HG02798 (cell line): ENCODE results near the gene C2CD3.
"Not testable (repeated sequence)": the region's sequence is repeated elsewhere in the genome, so short reads cannot be mapped to it uniquely, and the experiment has no call there.

ENCODE experiments used
- ATAC-seq: cut with Tn5 transposase; IDR thresholded peaks from one replicate; pipeline ENCODE4 v1.9.1; 2021; ENCODE audit warnings: mild to moderate bottlenecking; ENCODE audit not compliant: unreplicated experiment, poor library complexity

Gene C2CD3

DNA sequence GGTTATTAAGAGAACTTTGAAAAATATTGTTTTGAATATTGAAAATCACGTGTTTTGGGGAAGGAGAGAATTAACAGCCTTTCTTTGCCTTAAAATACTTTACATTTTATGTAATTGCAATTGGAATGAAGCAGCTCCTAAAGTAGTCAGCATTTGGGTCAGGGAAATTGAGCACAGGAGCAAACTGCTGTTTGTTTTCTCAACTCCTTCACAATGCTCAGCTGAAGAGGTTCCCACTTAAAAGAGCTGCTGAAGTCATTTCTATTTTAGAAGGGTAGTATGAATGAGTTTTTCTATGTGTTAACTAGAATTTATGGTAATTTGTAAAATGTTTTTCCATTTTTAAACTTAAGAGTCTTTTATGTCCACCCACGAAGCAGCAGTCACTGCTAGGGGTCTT lies 180.1 kb downstream of the C2CD3 start:
- ATAC-seq = no peak

DNA sequence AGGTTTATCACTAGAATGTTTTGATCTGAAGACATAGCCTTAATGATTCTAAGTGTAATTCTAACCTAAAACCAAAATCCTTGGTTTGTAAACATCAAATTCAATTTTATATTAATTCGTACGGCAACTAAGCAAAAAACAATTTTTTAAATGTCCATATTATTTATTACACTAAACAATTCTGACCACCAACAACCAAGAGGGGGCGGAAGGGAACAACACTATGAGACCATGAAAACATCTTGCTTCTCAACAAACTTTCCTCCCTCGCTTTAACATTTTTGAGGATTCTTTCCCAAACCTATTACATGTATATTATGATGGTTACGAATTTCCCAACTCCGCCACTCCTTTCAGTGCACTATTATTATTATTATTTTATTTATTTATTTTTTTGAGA lies 181.6 kb downstream of the C2CD3 start:
- no peak for ATAC-seq

DNA sequence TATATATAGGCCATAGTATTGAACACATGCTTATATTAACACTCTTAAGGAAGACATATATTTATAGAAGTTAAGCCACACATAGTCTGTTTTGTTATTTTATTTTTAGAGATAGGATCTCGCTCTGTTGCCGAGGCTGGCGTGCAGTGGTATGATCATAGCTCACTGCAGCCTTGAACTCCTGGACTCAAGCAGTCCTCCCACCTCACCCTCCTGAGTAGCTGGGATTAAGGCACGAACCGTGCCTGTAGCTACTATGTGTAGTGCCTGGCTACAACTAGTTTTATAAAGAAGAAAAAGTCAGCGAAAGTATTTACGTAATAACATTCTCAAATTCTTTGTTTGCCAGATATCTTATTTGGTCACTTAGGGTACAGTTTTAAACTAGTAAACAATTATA lies 182.6 kb downstream of the C2CD3 start:
- no peak for ATAC-seq

DNA sequence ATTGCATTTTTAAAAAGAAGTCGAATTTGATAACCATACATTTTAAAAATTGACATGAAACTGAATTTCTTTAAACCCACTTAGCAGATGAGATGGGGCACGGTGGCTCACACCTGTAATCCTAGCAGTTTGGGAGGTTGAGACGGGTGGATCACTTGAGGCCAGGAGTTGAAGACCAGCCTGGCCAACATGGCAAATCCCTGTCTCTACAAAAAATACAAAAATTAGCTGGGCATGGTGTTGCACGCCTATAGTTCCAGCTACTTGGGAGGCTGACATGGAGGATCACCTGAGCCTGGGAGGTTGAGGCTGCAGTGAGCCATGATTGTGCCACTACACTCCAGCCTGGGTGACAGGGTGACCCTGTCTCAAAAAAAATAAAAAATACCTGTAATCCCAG lies 185.1 kb downstream of the C2CD3 start:
- not testable (repeated sequence) for ATAC-seq

DNA sequence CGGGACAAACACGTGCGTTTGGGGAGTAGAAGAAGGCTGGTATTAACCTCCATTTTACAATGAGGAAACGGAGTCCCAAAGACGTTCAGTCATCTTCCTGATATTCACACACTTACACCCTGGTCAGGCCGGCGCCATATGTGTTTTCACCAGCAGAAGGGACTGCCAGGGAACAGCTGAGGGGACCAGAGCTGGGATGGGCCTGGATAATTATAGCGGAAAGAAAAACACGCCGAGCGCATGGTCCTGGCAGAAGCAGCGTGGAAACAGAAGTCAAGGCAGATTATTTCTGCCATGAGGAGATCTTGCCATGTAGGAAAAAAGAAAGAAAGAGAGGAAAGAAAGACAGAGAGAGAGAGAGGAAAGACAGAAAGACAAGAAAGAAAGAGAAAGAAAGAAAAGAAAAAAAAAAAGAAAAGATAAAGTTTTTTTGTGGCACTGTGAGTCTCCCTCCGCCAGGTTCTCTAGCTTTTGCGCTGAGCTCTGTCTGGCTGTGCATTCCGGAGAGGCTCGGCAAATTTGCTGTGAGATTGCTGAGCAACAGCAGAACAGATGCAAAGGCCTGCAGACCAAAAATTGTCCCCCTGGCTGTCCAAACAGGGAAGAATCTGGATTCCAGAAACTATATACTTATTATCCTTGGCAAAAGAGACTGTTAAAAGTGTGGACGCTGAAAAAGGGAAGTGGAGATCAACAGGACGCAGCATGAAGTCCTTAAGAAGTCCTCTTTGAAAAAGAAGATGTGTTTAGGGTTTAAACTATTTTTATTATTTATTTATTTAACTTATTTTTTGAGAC lies 186.9 kb downstream of the C2CD3 start:
- no peak for ATAC-seq

DNA sequence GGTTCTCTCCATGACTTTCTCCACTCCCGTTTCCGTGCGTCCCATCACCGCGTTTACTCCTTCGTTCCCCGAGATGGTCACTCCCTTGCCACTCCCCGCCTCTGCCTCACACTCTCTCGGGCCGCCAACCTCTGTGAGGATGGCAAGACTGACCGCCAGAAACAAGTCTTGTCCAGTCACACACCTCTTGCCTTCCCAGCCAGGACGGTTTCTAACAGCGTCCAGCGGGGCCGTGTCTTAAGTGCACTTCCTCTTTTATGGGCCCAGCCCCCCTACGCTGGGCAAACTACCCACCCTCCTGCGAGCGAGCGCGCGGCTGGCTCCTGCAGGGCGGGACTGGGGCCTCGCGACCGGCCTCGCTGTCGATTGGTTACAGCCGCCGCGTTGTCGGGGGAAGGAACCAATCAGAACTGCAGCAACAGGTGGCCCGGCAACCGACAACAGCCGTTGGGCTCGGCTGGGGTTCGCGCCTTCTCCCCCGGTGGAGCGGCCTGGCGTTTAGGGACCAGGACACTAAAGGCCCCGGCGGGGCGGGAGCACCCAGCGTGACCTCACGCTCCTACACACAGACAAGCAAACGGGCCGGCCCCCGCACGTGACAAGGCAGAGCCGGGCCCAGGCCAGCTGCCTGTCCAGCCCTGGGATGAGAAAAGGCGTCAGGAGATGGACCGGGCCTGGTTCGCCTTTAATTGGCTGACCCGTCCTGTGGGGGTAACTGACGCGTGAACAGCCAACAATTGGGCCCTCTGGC lies 187.6 kb downstream of the C2CD3 start:
- peak; percentile 82 for ATAC-seq

DNA sequence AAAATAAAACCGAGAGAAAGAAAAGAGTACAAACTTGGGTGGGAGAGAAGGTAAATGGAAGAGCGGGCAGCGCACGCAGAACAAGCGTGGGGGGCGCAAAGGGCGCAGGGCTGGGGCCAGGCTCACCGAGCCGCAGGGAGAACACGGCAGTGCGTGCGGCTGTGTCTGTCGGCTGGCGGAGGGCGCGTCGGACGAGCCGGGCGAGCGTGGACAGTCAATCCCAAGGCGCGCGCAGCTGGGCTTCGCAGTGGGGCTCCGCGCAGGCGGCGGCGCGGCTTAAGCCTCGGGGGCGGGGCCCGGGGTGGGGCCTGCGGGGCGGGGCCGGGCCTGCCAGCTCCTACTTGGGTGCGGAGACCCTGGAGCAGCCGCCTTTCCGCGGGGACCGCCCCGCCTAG lies 188.2 kb downstream of the C2CD3 start, which contains the start of gene UCP2:
Gene UCP2, minus strand, starts transcription at position 249 of the 395 bp plus-strand sequence. CDS start 4,465 bp downstream, outside the sequence.
- ATAC-seq = peak; percentile 61

DNA sequence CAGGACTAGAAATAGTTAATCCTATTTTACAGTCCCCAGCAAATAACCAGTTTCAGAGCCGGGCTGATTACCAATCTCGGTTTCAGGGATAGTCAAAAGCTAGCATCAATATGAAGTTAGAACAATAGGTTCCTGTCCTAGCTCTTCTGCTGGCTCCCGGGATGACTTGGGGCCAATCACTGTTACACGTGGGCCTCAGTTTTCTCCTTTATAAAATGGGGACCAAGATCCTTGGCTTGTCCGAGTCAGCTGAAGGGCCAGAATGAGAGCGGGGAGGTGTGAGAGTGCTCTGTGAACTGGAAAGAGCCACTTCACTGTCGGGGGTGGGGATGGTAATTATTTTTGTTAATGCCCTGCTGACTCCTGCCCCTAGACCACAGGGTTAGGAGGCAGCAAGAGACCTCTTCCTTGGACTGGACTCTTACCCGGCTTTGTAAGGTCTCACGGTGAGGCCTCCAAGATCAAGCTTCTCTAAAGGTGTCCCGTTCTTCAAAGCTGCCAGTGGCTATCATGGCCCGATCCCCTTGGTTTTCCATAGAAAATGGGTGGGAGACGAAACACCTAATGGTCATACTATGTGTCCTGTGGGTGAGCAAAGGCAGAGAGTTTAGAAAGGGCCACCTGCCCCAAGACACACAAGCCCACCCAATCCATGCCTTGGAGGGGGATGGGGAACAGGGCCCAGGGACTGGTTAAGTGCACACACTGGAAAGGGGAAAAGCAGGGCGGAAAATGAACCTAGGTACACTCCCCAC lies 189.6 kb downstream of the C2CD3 start:
- ATAC-seq = no peak

DNA sequence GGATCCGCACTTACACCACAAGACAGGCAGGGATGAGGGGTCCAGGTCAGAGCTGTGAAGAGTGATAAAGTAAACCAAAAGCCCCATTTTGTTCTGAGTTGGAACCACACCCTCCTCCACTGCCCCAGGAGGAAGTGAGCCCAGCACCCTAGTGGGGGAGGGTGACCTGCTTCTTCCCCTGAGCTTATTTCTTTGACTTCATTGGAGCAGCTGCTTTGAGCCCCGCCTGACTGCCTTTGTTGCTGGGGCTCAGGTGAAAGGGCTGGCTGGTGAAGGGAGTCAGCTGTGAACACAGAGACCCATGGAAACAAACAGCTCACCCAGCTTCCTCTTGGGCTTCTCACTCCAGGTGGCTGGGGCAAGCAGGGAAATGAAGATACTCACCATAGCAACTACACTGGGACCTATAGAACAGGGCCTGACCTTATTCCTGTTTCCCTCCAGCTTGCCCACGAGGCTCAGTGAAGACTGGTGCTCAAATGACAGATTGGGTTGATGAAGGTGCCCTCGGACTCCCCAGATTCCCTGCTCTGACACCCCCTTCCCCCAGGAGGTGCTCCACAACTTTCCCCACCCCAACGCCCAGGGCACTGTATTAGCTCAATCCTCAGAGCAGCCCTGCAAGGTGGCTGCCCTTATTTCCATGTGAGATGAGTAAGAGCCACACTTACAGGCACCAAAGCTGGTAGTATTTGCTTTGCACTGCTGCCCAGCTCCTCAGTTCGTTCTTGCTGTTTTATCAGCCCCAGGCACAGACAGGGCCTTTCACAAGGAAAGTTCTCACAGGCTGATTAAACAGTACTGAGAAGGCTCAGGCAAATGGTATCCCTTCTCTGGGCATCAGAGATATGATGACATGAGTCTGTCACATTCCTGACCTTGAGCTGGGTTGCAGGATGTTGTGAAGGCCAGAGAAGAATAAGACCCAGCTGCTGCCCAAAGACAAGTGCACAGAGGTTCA lies 190.5 kb downstream of the C2CD3 start:
- peak; percentile 46 for ATAC-seq

DNA sequence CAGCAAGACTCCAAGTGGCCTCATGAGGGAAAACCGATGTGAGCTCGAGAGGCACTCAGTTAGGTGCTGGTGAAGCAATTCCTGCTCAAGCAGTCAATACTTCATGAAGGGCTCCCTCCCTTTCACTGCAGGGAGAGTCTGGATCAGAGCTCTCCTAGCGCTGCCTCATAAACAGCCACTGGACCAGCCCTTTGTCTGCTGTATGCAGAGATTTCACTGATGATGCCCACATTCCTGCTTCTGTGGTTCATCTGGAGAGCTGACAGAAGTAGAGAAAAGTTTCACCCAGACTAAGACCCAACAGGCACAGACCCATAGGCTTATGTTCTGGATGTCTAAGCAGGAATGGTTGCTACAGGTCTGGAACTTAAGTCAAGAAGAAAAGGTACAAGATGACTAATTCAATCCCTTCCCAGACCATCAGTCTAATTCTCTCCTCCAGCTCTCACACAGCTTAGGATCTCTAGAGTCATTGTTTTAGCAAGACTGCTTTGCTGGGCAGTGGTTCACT lies 192.2 kb downstream of the C2CD3 start:
- no peak for ATAC-seq

DNA sequence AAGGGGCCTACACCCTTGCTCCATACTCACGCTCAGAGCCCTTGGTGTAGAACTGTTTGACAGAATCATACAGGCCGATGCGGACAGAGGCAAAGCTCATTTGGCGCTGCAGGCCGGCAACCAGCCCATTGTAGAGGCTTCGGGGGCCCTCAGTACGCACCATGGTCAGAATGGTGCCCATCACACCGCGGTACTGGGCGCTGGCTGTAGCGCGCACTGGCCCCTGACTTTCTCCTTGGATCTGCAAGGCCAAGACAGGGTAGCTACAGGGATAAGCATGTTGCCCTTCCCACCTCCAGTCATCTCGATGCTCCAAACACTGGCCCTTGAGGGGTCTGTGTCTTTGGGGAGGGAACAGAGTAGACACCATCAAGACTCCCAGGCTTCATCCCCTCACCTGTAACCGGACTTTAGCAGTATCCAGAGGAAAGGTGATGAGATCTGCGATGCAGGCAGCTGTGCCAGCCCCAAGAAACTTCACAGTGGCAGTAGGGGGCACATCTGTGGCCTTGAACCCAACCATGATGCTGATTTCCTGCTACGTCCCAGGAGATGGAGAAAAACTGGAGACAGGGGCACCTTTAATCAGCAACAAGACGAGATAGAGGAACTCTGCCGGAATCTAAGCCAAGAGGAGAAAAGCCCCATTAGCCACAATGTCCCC lies 192.8 kb downstream of the C2CD3 start:
- ATAC-seq = no peak

DNA sequence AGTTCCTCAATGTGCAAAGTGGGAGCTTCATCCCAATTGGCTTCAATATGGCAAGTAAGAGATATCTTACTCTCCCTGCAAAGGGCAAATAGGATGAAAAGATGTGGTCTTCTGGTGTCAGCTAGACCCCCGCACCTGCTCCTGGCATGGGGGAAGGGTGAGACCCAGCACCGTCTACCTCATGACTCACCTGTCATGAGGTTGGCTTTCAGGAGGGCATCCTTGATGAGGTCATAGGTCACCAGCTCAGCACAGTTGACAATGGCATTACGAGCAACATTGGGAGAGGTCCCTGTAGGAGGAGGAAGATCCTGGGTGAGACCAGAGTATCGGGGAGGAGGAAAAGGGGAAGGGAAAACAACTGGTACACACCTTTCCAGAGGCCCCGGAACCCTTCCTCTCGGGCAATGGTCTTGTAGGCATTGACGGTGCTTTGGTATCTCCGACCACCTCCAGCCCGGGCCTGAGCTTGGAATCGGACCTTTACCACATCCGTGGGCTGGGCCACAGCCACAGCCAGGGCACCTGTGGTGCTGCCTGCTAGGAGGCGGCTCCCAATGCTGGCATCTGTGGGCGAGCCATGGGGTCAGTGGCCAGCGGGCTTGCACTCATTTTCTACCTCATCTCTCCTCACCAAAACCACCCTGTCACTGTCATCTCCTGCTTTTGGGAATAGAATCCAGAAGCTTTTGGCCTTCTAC lies 194.2 kb downstream of the C2CD3 start:
- ATAC-seq = no peak

DNA sequence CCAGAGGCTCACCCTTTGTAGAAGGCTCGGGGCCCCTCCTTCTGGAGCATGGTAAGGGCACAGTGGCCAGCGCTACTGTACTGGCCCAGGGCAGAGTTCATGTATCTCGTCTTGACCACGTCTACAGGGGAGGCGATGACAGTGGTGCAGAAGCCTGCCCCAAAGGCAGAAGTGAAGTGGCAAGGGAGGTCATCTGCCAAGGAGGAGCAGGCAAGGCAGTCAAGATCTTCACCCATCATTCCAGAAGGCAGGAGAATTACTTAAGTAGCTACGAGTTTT lies 195.4 kb downstream of the C2CD3 start:
- no peak for ATAC-seq

DNA sequence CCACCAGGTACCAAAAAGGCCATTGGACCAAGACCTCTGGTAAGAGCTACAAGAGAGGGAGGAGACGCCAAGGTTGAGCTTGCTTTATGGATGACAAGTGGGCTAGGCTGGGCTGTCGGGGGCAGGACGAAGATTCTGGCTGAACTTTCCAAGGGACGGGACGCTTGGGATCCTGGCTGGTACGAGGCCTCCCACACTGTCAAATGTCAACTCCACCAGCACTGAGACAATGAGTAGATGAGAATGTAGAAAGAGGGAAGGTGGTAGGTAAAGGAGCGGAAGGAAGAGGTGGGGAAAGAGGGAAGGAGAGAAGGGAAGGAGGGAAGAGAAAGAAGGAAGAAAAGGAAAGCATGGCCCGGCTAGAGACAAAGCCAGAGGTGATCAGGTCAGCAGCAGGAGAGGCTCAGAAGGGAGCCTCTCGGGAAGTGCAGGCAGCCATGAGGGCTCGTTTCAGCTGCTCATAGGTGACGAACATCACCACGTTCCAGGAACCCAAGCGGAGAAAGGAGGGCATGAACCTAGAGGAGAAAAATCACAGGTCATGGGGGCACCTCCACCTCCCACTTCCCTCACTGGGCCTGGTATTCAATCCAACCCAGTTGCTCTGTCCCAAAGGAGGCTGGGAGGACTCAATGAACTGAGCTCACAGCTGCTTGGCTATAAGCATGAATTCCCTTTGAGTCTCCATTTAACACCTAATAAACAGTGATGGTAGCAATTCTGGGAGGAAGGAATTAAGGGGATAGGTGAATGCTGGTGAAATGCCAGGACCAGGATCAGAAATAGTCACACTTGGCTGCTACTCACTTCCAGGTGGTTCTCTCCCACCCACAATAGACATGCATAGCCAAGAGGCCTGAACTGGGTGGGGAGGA lies 196.0 kb downstream of the C2CD3 start:
- ATAC-seq = no peak

DNA sequence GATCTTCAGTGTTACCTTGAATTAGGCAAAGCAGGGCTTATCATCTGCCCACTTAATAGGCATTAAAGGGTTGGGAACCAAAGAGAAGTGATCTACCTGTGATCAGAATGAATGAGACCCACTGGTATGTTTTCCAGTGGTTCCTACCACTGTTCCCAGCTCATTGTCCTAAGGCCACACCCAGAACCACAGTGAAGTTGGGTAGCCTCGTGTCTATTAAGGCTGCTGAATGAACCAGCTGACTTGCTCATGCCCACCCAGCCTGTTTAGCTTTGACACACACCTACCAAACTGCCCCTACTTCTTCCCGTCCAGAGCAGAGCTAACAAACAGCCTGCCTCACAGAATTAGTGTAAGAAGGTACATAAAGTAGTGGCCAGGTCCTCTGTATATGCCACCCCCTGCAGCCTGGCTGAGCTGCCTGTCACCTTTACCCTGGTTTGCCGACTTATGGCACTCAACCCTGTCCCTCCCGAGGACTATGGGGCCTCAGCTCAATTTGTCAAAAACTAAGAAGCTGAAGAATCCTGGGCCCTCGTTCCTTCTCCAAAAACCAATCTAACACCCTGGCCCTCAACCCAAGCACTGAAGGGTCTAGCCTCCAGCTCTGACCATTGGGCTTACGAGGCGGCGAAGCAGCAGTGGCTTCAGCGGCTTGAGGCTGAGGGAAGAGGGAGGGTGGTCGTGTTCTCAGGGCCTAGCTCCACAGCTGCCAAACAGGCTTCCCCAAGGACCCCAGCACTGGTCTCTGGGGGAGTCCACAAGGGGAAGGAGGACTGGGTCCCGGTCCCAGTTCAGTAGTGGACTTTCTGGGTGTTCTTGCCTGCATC lies 198.0 kb downstream of the C2CD3 start:
- no peak for ATAC-seq

DNA sequence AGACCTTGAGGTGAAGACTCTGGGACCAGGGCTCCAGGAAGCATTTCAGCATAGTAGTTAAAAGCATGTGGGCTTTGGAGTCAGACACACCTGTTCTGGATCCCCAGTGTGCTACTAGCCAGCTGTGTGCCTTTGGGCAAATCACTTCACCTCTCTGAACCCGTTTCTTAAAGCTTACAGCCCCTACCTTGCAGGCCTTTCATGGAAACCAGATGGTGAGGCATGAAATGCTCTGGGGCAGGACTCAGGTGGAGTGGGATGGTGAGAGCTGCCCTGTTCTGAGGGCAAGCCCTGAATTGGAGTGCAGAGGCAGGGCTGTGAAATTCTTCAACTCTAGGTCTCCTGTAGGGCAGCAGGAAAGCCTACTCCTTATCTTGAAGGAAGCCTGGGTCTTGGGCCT lies 198.6 kb downstream of the C2CD3 start:
- ATAC-seq = no peak

DNA sequence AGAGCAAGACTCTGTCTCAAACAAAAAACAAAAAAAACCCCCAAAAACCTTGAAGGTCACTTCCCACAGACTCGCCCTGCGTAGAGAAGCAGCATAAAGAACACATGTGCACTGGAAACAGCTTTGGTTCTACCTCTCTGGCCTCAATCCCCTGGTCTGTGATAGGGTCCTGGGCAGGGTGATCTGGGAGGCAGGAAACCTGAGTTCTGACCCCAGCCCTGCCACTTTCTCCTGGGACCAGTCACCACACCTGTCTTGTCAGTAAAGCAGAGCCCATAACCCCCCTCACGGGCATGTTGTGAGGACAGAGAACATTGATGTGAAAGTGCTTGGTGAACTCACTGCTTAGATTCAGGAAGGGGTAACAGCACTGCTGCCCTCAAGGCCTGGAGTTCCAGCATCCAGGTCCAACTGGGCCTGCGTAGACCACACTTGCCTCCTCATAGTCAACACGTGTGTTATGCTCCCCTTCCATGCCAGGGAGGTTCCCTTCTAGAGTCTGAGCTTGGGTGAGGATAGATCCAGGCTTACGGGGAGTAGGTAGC lies 199.6 kb downstream of the C2CD3 start:
- ATAC-seq = no peak
